Stomach (tissue), 4 donors: ENCODE results near the gene UNC5B.

Experiments used
- POLR2A ChIP-seq, 4 donors: fragments of 450-650 bp; IDR thresholded peaks; one replicate each; pipeline ENCODE4 v1.6.1; 2016; ENCODE audit warnings: antibody characterized with exemption in 4 of 4, control low read depth in 2 of 4, mild to moderate bottlenecking in 1 of 4, moderate library complexity in 1 of 4
- TF ChIP-seq, protein P1 (sequence below), 7 experiments: fragments of 450-650 bp in 4 of 7; fragments of 200-600 bp in 3 of 7; sonication (generic) in 3 of 7; IDR thresholded peaks; one replicate each; pipeline ENCODE4 v1.5.1; 2016 to 2019; ENCODE audit warnings: antibody characterized with exemption in 7 of 7, control low read depth in 2 of 7, mild to moderate bottlenecking in 1 of 7

DNA sequence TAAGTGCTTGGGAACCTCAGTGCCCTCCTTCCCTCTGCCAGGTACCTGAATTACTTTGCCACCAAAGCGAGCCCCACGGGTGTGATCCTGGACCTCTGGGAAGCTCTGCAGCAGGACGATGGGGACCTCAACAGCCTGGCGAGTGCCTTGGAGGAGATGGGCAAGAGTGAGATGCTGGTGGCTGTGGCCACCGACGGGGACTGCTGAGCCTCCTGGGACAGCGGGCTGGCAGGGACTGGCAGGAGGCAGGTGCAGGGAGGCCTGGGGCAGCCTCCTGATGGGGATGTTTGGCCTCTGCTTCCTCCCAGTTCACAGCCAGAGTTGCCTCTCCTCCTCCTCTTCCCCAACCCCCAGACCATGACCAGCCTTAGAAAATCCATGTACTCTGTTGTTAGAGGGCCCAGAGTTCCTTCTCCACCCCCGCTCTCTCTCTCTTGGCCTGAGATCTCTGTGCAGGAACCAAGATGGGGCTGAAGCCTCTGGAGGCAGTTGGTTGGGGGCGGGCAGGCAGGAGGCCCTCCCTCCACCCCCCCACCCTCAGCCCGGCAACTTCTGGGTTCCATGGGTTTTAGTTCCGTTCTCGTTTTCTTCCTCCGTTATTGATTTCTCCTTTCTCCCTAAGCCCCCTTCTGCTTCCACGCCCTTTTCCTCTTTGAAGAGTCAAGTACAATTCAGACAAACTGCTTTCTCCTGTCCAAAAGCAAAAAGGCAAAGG is 86.9 kb downstream of the UNC5B start:
- TF ChIP-seq POLR2A (IDR thresholded peaks at IDR 0.05): no peak
- TF ChIP-seq, protein P1, sequence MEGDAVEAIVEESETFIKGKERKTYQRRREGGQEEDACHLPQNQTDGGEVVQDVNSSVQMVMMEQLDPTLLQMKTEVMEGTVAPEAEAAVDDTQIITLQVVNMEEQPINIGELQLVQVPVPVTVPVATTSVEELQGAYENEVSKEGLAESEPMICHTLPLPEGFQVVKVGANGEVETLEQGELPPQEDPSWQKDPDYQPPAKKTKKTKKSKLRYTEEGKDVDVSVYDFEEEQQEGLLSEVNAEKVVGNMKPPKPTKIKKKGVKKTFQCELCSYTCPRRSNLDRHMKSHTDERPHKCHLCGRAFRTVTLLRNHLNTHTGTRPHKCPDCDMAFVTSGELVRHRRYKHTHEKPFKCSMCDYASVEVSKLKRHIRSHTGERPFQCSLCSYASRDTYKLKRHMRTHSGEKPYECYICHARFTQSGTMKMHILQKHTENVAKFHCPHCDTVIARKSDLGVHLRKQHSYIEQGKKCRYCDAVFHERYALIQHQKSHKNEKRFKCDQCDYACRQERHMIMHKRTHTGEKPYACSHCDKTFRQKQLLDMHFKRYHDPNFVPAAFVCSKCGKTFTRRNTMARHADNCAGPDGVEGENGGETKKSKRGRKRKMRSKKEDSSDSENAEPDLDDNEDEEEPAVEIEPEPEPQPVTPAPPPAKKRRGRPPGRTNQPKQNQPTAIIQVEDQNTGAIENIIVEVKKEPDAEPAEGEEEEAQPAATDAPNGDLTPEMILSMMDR (IDR thresholded peaks at IDR 0.05): no peak
